ENCODE data around the gene UBXN2A.

- no peak for TF ChIP-seq CTCF (IDR thresholded peaks at IDR 0.05)
- peak in 1 of 2 donors; percentile 33 for TF ChIP-seq POLR2A (IDR thresholded peaks at IDR 0.05)
Measured at GRCh38 chr2:23939987-23940717, at the start of gene UBXN2A.
